Mesenchymal stem cell (in vitro differentiated cells and primary cell): ENCODE data around the gene SORL1.
"Not testable (repeated sequence)": the region's sequence is repeated elsewhere in the genome, so short reads cannot be mapped to it uniquely, and the experiment has no call there.

Experiments
- DNase-seq: peaks from one replicate; pipeline ENCODE4 v3.0.0-alpha.2; 2013
- H2AFZ ChIP-seq: one replicate; pipeline ENCODE4 v1.6.1; 2013; ENCODE audit warnings: low read depth, mild to moderate bottlenecking, control low read depth, inconsistent platforms, low read length, moderate library complexity
- H2AK5ac ChIP-seq: 2 replicates; pipeline ENCODE4 v1.6.1; 2013; ENCODE audit warnings: low read length, moderate library complexity, mild to moderate bottlenecking, inconsistent platforms; ENCODE audit not compliant: severe bottlenecking
- H2BK120ac ChIP-seq: one replicate; pipeline ENCODE4 v1.6.1; 2013; ENCODE audit warnings: low read depth, mild to moderate bottlenecking, inconsistent platforms, low read length, moderate library complexity
- H2BK12ac ChIP-seq, 2 experiments: one replicate each; pipeline ENCODE4 v1.6.1; 2013; ENCODE audit warnings: inconsistent platforms in 2 of 2, low read length in 2 of 2, mild to moderate bottlenecking in 2 of 2, moderate library complexity in 2 of 2, control low read depth in 1 of 2
- H2BK15ac ChIP-seq: one replicate; pipeline ENCODE4 v1.6.1; 2013; ENCODE audit warnings: mild to moderate bottlenecking, low read depth, inconsistent platforms; ENCODE audit not compliant: poor library complexity, severe bottlenecking
- H2BK5ac ChIP-seq: 2 replicates; pipeline ENCODE4 v1.6.1; 2013; ENCODE audit warnings: low read depth, mild to moderate bottlenecking, low read length, control low read depth, inconsistent platforms; ENCODE audit not compliant: poor library complexity, severe bottlenecking
- H3K14ac ChIP-seq, 2 experiments: one replicate each; pipeline ENCODE4 v1.6.1; 2013; ENCODE audit warnings: inconsistent platforms in 2 of 2, low read length in 2 of 2, control low read depth in 1 of 2, mild to moderate bottlenecking in 1 of 2, moderate library complexity in 1 of 2
- H3K18ac ChIP-seq, 2 experiments: one replicate each; pipeline ENCODE4 v1.6.1; 2013; ENCODE audit warnings: inconsistent platforms in 2 of 2, low read length in 2 of 2, control low read depth in 1 of 2, low read depth in 1 of 2, mild to moderate bottlenecking in 1 of 2
- H3K23ac ChIP-seq, 2 experiments: one replicate each; pipeline ENCODE4 v1.6.1; 2013; ENCODE audit warnings: inconsistent platforms in 2 of 2, low read length in 2 of 2, mild to moderate bottlenecking in 2 of 2, moderate library complexity in 2 of 2, control low read depth in 1 of 2
- H3K27ac ChIP-seq: 2 replicates; pipeline ENCODE4 v1.5.1; 2013; ENCODE audit warnings: mild to moderate bottlenecking, moderate library complexity, low read length, control low read depth, inconsistent platforms; ENCODE audit not compliant: poor library complexity, severe bottlenecking
- H3K27me3 ChIP-seq, 2 experiments: 2 replicates each; pipeline versions ENCODE4 v1.6.1 to v1.7.0; 2013; ENCODE audit warnings: low read length in 2 of 2, mild to moderate bottlenecking in 2 of 2, moderate library complexity in 2 of 2, control low read depth in 1 of 2, inconsistent platforms in 1 of 2; ENCODE audit not compliant: control insufficient read depth in 1 of 2, insufficient read depth in 1 of 2
- H3K36me3 ChIP-seq, 2 experiments: 2 replicates each; pipeline versions ENCODE4 v1.6.1 to v1.7.0; 2013; ENCODE audit warnings: low read length in 2 of 2, control low read depth in 1 of 2, inconsistent platforms in 1 of 2, low read depth in 1 of 2, mild to moderate bottlenecking in 1 of 2; ENCODE audit not compliant: insufficient read depth in 2 of 2, control insufficient read depth in 1 of 2
- H3K4ac ChIP-seq, 2 experiments: one replicate each; pipeline ENCODE4 v1.6.1; 2013; ENCODE audit warnings: inconsistent platforms in 2 of 2, low read length in 2 of 2, mild to moderate bottlenecking in 2 of 2, moderate library complexity in 2 of 2, control low read depth in 1 of 2, low read depth in 1 of 2
- H3K4me1 ChIP-seq: 2 replicates; pipeline ENCODE4 v1.6.1; 2013; ENCODE audit warnings: low read depth, low read length, control low read depth; ENCODE audit not compliant: control insufficient read depth, insufficient read depth
- H3K4me2 ChIP-seq: 2 replicates; pipeline ENCODE4 v1.6.1; 2013; ENCODE audit warnings: low read length, mild to moderate bottlenecking, inconsistent platforms; ENCODE audit not compliant: poor library complexity, severe bottlenecking
- H3K4me3 ChIP-seq, 2 experiments: 2 replicates each; pipeline versions ENCODE4 v1.5.1 to v1.7.0; 2013; ENCODE audit warnings: low read length in 2 of 2, mild to moderate bottlenecking in 2 of 2, control low read depth in 1 of 2, low read depth in 1 of 2; ENCODE audit not compliant: insufficient read depth in 1 of 2
- H3K79me1 ChIP-seq: replicated peaks from 2 replicates; pipeline ENCODE4 v1.6.1; 2013; ENCODE audit warnings: mild to moderate bottlenecking, control low read depth, low read length, inconsistent platforms; ENCODE audit not compliant: poor library complexity, severe bottlenecking
- H3K9ac ChIP-seq: 2 replicates; pipeline ENCODE4 v1.7.0; 2013; ENCODE audit warnings: mild to moderate bottlenecking, low read length, moderate library complexity
- H3K9me3 ChIP-seq: 2 replicates; pipeline ENCODE4 v1.7.0; 2013; ENCODE audit warnings: mild to moderate bottlenecking, low read length; ENCODE audit not compliant: control insufficient read depth
- H4K8ac ChIP-seq: one replicate; pipeline ENCODE4 v1.6.1; 2013; ENCODE audit warnings: inconsistent platforms, mild to moderate bottlenecking, low read length, moderate library complexity
- H4K91ac ChIP-seq: one replicate; pipeline ENCODE4 v1.6.1; 2013; ENCODE audit warnings: mild to moderate bottlenecking, low read length, inconsistent platforms
- WGBS: methylation state at CpG from one replicate; pipeline ENCODE4 v1.1.7; 2013; ENCODE audit warnings: mixed read lengths; 5-methylcytosine and 5-hydroxymethylcytosine counted together

The SORL1 gene

DNA sequence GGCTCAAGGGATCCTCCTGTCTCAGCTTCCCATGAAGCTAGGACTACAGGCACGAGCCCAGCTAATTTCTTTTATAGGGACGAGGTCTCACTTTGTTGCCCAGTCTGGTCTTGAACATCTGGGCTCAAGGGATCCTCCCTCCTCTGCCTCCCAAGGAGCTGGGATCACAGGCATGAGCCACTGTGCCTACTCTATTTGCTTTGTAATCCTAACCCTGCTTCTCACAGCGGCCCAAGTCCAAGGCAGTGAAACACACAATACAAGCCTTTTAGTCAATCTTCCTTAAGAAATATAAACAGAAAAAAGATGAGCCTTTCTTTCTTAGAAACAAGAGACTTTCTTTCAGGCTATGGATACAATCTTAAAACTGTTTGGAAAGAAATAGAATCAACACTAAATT lies 115.9 kb downstream of the SORL1 start:
- H3K4me2 ChIP-seq, result no peak overlapping the region
- no peak overlapping the region for H4K91ac ChIP-seq
- no peak overlapping the region for H2BK5ac ChIP-seq
- H3K79me1 ChIP-seq, result no peaks in the 10 kb centered on the region
- no peaks in the 10 kb centered on the region for H3K9me3 ChIP-seq
- no peak overlapping the region for H2BK15ac ChIP-seq
- DNase-seq, result no peak
- no peaks in the 10 kb centered on the region for H3K4me1 ChIP-seq
- no peak overlapping the region for H2BK120ac ChIP-seq
- no peak overlapping the region for H3K14ac ChIP-seq
- H3K9ac ChIP-seq, result no peak overlapping the region
- H4K8ac ChIP-seq, result no peak overlapping the region
- WGBS, result 83% methylated on average over 3 of the region's 3 CpGs
- no peaks in the 10 kb centered on the region for H3K36me3 ChIP-seq
- no peak overlapping the region for H3K4me3 ChIP-seq
- no peak overlapping the region for H3K23ac ChIP-seq
- no peak overlapping the region for H3K18ac ChIP-seq
- no peak overlapping the region for H2AK5ac ChIP-seq
- no peak overlapping the region for H2BK12ac ChIP-seq
- no peak overlapping the region for H3K27ac ChIP-seq
- peak overlapping the region in 1 of 2 experiments; percentile 10 for H3K4ac ChIP-seq
- H3K27me3 ChIP-seq, result peaks cover 0 to 40% of the 10 kb centered on the region in 2 experiments
- no peak overlapping the region for H2AFZ ChIP-seq

DNA sequence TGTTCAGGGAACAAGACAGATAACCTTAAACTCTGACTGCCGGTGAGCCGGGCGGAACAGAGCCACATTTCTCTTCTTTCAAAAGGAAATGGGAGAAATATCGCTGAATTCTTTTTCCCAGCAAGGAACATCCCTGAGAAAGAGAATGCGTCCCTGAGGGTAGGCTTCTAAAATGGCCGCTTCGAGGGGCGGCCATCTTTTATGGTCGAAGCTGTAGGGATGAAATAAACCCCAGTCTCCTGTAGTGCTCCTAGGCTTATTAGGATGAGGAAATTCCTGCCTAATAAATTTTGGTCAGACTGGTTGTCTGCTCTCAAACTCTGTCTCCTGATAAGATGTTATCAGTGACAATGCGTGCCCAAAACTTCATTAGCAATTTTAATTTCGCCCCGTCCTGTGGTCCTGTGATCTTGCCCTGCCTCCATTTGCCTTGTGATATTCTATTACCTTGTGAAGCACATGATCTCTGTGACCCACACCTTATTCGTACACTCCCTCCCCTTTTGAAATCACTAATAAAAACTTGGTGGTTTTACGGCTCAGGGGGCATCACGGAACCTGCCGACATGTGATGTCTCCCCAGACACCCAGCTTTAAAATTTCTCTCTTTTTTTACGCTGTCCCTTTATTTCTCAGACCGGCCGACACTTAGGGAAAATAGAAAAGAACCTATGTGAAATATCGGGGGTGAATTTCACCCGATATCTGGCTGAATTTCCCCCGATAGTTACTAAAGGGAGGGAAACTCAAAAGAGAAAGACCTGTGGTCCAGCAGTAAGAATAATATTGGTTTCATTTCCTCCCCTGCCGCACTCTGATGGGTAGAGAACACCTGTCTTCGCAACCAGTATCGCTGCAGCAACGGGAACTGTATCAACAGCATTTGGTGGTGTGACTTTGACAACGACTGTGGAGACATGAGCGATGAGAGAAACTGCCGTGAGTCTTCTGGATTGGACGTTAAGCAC lies 117.5 kb downstream of the SORL1 start:
- H2AK5ac ChIP-seq, H2BK120ac ChIP-seq, H3K23ac ChIP-seq, H3K79me1 ChIP-seq, DNase-seq, H3K4me2 ChIP-seq, H3K27ac ChIP-seq, H3K4me1 ChIP-seq, H2AFZ ChIP-seq, H3K4ac ChIP-seq, H2BK15ac ChIP-seq, H3K4me3 ChIP-seq, H3K9me3 ChIP-seq, H3K36me3 ChIP-seq, H3K9ac ChIP-seq, H2BK5ac ChIP-seq, H4K91ac ChIP-seq, H3K18ac ChIP-seq, H4K8ac ChIP-seq, H2BK12ac ChIP-seq: not testable (repeated sequence)
- Histone ChIP-seq H3K14ac (peak overlapping the region in 1 of 2 experiments; percentile 28), H3K27me3 (peaks cover 0 to 47% of the 10 kb centered on the region in 2 experiments)
- WGBS, result 93% methylated on average over 30 of the region's 30 CpGs

DNA sequence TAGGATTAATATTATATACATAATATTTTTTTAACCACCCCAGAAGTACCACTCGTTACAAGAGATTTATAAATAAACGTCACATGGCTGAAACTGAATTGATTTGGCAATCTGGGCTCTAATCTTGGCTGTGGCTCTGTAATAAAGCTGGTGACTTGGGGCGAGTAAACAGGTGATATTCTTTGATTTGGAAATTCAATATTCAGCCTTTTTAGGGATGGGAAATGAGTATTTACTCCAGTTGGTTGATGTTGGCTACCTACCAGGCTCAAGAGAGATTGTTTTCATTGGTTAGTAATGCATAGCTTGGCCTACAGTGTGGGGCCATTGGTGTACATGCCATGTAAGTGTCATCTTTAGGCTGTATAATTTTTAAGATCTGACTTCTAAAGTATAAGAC lies 118.3 kb downstream of the SORL1 start:
- H2BK12ac ChIP-seq, result no peak overlapping the region

DNA sequence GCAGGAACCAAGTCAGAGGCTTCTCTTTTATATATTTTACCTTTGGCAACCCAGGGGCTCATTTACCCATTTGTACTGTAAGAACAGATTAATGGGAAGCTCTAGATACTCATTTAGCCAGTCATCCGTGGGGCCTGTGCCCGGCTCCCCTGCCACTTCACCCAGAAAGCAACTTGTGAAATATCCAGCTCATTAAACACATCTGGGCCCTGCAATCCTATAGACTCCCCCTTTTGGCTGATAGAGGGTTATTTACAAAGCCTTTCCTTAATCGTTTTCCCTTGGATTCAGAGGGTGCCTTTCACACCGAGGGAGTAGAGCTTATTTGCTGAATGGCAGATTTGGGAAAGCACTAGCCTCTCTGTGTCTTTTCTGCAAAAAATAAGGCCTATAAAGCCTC lies 119.4 kb downstream of the SORL1 start:
- Histone ChIP-seq H3K14ac (no peak overlapping the region), H2AK5ac (no peak overlapping the region), H3K9ac (no peak overlapping the region), H2BK5ac (no peak overlapping the region), H4K91ac (no peak overlapping the region), H4K8ac (no peak overlapping the region), H2BK12ac (no peak overlapping the region), H2BK120ac (no peak overlapping the region), H3K79me1 (no peaks in the 10 kb centered on the region), H2AFZ (no peak overlapping the region), H3K27me3 (peaks cover 0 to 52% of the 10 kb centered on the region in 2 experiments), H3K23ac (no peak overlapping the region), H3K9me3 (no peaks in the 10 kb centered on the region), H3K27ac (no peak overlapping the region), H3K4me2 (no peak overlapping the region), H3K4me3 (no peak overlapping the region), H3K36me3 (no peaks in the 10 kb centered on the region), H2BK15ac (no peak overlapping the region), H3K4ac (no peak overlapping the region), H3K18ac (no peak overlapping the region), H3K4me1 (peaks cover 2% of the 10 kb centered on the region)
- 91% methylated on average over 4 of the region's 4 CpGs for WGBS
- no peak for DNase-seq

More for the DNA sequence above, 118.3 kb downstream of the SORL1 start:
- Histone ChIP-seq H4K8ac (no peak overlapping the region), H3K9ac (no peak overlapping the region), H2AK5ac (no peak overlapping the region), H3K23ac (no peak overlapping the region), H2BK120ac (no peak overlapping the region), H2BK5ac (no peak overlapping the region), H3K18ac (no peak overlapping the region), H3K4me2 (no peak overlapping the region), H3K14ac (no peak overlapping the region), H3K27me3 (peaks cover 0 to 51% of the 10 kb centered on the region in 2 experiments), H2BK15ac (no peak overlapping the region), H3K36me3 (no peaks in the 10 kb centered on the region), H3K27ac (no peak overlapping the region), H2AFZ (no peak overlapping the region), H3K4me3 (no peak overlapping the region), H3K4me1 (peaks cover 2% of the 10 kb centered on the region), H3K79me1 (no peaks in the 10 kb centered on the region), H3K4ac (no peak overlapping the region), H4K91ac (no peak overlapping the region), H3K9me3 (no peaks in the 10 kb centered on the region)
- 92% methylated on average over 3 of the region's 3 CpGs for WGBS
- no peak for DNase-seq
